GM18499 (cell line): ENCODE results near the gene RNF167.
A peak's percentile ranks its signal among the peaks of the same experiment; 100 is the strongest.

ENCODE experiments used
- ATAC-seq: cut with Tn5 transposase; IDR thresholded peaks from one replicate; pipeline ENCODE4 v1.9.1; 2021; ENCODE audit warnings: moderate number of reproducible peaks; ENCODE audit not compliant: insufficient read depth, unreplicated experiment

The RNF167 gene

DNA sequence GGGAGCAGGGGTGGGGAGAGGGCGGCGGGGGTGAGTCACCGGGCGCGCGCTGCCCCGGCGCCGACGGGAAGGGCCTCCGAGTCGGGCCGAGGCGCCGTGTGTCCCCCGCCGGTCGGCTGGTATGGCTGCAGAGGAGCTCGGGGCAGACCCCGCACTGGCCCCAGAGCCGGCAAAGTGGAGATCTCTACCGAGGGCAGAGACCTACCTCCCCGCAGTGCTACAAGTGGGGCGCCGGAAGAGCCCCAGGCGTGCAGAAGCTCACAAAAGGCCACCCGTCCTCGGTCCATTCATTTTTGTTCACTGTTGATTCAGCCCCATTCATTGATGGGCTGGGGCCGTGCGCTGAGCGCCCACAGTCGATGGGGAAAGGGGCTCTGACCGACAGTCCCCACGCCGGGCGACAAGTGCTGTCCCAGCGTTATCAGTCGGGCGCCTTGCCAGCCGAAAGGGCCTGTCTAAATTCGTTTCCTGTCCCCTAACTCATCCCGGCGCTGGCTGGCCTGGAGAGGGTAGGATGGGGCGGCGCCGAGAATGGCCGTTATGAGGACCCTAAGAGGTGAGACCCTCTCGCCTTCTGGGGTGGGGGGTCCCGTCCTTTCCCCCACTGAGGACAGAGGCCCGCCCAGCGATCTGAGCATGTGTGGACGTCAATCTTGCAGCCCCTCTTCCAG is 10.1 kb downstream of the RNF167 start:
- no peak for ATAC-seq

DNA sequence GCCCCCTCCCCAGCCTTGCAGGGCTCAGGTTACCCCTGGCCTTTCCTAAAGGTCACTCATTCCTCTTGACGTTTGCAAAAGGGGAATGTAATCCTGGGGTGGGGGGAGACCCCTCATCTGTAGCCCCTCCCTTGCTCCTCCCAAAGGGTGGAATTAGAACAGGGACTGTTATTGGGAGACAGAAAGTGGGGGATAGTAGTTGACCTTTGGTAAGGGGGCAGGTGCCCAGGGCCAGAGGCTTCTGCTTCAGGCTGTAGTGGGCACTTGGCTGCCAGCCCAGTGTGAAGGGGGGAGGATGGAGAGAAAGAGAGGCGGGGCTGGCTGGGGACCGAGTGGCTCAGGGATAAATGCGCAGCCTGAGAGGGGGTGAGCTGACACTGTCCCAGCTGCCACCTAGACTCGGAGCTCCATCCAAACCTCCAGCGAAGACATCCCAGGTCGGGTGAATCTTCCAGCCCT is 10.7 kb downstream of the RNF167 start, which contains the start of gene ENO3:
Gene ENO3 (plus strand): TSS at position 374 of the 459 bp plus-strand sequence. CDS start 711 bp downstream, outside the sequence.
- no peak for ATAC-seq

DNA sequence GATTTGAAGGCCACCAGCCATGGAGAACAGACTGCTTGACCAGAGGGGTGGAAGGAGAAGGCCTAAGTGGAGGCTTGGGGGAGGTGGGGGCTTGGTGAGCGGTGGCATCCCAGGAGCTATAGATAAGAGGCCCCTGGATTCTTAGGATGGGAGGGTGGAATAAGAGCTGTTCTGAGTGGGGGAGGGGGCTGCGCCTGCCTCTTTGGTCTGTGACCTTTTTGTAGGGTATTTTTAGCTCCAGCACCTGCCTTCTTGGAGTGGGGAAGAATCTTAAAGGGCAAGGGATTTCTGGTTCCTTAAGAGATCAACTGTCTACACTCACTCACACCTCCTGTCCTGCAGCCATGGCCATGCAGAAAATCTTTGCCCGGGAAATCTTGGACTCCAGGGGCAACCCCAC is 11.4 kb downstream of the RNF167 start:
- no peak for ATAC-seq

DNA sequence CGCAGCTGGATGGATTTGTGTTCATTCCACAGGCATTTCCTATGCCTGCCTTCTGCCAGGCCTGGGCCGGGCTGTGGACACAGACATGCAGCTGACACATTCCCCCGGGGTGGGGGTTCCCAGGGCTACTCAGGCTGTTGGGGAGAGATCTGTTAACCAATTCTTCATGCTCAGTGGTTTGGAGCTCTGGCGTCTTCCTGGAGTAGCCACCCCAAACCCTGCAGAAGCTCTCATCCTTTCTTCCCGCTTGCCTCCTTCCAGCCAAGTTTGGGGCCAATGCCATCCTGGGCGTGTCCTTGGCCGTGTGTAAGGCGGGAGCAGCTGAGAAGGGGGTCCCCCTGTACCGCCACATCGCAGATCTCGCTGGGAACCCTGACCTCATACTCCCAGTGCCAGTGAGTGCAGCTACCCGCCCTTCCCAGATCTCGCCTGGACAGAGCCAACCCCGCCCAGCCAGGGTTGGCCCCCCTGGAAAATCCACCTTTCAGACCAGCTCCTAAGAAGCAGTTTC is 13.4 kb downstream of the RNF167 start:
- ATAC-seq: no peak

DNA sequence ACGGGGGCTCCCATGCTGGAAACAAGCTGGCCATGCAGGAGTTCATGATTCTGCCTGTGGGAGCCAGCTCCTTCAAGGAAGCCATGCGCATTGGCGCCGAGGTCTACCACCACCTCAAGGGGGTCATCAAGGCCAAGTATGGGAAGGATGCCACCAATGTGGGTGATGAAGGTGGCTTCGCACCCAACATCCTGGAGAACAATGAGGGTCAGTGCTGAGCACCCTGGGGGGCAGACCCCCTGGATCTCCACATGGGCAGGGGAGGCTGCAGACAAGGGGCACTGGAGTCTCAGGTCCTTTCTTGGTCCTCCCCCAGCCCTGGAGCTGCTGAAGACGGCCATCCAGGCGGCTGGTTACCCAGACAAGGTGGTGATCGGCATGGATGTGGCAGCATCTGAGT is 15.0 kb downstream of the RNF167 start:
- ATAC-seq: no peak

DNA sequence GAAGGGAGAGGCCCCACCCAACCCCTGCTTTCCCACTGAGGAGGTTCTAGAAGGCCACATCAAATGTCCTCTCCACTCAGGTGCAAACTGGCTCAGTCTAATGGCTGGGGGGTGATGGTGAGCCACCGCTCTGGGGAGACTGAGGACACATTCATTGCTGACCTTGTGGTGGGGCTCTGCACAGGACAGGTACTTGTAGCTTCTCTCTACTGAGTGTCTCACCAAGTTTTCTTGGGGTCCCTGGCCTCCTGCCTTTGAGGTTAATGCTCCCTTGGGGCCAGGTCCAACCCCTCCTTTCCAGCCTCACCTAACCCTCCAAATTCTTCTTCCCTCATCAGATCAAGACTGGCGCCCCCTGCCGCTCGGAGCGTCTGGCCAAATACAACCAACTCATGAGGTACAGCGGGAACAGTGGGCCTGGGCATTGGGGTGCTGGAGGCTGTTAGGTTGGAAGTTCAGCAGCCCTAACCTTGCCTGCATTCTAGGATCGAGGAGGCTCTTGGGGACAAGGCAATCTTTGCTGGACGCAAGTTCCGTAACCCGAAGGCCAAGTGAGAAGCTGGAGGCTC is 16.5 kb downstream of the RNF167 start:
- no peak for ATAC-seq

DNA sequence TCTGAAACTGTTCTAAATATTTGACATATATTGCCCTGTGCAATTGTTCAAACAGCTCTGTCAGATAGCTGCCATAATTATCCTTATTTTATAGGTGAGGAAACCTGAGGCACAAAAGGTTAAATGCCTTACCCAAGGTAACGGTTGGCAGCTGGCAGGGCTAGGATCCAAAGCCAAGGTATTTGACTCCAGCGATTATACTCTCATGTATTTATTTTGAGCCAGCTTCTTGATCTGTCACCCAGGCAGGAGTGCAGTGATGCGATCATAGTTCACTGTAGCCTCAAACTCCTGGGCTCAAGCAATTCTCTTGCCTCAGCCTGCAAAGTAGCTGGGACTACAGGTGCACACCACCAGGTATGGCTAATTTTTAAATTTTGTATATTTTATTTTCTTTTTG is 18.0 kb downstream of the RNF167 start:
- ATAC-seq: no peak

DNA sequence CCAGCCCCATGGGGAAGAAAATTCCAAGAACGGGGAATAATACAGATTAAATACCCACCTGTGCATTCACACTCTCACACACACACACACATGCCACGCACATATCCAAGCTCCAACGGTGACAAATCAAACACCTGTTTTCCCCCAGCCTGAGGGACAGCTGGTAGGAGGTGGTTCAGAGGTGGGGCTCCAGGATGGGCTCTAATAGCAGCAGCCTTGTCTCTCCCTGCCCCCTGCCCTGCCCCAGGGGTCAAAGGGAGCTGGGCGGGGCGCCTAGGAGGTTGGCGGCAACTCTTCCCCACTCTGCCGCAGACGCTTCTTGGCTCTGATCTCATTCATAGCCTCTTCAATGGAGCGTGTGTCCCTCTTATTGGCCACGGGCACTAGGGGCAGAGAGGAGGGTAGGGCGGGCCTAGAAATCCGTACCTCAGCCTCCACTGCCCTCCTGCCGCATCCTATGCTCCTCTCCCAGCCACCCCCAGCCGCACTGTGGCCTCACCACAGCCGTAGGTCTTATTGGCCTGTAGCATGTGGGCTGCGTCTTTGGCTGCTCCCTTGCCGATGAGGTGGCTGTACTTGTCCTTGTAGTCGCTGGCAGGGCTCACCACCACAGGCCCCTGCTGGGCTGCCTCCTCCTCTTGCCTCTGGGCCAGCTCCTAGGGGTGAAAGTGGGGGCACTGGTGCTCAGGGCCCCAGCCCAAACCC is 19.3 kb downstream of the RNF167 start:
- ATAC-seq: no peak

DNA sequence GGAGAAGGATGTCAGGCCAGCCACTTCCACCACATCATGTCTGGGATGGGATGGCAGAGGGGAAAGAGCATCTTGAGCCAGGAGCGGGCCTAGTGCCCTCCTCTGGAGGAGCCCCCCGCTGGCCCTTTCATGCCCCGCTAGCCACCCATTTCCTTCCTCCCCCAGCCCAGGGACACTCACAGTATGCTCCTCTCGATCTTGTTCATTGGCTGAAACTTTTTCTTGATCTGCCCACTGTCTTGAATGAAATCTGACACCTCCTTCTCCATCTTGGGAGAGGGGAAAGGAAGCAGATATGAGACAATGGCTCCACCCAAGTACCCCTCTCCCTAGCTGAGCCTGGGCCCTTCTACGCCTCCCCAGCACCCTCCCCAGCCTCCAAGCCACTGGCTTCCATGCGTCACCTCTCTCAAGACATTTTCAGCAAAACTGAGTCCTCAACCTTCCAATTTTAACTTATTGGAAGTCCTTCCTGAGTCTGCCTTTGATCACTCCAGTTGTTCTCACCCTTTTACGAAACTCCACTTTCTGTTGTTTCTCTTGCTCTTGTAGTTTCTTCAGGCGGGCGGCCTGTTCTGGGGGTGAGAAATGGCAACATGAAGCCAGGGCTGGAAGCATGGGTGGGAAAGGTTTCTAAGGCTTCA is 20.3 kb downstream of the RNF167 start:
- no peak for ATAC-seq

DNA sequence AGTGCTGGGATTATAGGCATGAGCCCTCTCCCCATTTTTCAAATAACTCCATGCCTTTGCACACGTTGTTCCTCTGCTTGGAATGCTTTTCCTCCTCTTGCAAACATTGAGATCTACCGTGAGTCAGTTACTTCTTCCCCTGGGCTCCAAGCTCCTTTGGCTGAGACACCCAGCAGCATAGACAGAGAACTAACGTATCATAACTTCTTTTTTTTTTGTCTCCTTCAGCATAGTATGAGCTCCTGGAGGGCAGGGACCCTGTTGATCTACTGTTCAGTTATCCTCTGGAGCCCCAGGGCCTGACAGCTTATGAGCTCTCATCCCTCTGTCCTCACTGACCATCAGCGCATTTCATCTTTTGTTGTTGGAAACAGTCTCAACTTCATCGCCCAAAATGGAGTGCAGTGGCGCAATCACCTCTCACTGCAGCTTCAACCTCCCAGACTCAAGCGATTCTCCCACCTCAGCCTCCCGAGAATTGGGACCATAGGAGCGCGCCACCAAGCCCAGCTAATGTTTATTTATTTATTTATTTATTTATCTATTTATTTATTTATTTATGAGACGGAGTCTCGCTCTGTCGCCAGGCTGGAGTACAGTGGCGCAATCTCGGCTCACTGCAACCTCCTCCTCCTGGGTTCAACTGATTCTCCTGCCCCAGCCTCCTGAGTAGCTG is 25.4 kb downstream of the RNF167 start:
- ATAC-seq: no peak

DNA sequence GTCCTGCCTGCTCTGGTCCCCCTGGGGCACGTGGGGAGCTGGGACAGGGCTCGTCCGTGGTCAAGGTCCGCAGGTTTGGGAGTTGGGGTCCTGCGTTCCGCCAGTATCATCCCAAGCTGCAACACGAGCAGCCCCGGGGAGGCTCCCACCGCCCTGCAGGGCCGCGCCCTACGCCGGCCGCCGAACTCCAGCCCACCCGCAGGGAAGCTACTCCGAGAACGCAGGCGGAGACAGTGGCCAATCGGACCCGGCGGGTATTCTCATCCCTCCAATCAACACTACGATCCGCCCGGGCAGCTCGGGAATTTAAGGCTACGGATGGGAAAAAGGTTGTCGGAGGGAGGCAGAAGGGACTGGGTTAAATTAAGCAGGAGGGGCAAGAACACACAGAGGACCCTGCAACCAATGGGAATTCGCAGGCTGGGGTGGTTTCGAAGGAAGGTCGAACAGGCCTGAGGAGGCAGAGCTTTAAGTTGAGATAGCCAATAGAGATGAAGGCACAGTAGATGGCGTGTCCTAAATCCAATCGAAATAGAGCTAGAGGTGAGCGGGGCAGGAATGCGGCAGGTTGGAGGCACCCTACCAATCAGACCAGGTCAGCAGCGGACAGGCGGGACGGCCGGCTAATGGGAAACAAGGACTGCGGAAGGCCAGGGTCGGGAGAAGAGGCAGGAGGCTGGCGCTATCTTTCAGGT is 26.9 kb downstream of the RNF167 start:
- ATAC-seq: peak; percentile 59

DNA sequence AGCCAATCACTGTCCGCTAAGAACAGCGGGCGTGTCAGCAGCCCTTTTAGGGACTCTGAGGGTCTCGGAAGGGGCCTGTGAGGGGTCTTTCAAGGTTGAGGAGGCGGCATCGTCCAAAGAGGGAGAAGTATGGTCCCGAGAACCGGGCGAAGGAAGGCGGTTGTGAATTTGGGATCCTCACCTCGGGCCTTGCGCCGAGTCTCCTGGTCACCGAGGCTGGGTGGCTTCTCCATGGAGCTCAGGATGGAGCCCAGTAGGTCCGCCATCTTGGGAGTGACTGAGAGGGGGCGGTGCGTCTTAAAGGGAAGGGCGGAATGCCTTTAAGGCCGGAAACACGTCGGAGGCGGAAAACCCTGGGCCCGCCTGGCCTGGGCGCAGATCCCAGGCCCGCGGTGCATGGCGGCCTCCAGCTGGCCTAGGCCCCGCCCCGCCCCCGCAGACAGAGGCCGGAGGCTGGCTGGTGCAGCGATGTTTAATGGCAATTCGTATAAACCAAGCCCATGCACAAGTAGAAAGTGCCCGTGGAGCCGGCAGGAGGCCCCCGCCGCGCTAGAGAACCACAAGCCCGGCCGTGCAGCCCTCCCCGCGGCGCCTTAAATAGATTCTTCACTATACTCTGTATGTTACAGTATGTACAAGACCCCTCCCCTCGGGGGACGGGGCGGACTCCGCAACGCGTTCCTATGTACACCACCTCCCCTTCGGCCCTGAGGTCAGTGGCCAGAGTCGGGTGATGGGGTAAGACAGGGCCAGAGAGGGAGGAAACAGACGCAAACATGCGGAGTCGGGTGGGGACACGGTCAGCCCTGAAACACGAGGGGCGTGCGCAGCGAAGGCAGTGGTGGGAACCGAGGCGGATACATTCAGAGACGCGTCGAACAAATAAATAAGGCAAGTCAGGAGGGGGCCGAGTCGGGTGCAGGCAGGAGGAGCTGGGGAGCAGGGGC is 27.7 kb downstream of the RNF167 start, which contains the start of gene SPAG7:
Gene SPAG7 (minus strand): TSS at position 279 of the 947 bp plus-strand sequence. CDS start 13 bp downstream, at position 266.
- peak; percentile 46 for ATAC-seq

DNA sequence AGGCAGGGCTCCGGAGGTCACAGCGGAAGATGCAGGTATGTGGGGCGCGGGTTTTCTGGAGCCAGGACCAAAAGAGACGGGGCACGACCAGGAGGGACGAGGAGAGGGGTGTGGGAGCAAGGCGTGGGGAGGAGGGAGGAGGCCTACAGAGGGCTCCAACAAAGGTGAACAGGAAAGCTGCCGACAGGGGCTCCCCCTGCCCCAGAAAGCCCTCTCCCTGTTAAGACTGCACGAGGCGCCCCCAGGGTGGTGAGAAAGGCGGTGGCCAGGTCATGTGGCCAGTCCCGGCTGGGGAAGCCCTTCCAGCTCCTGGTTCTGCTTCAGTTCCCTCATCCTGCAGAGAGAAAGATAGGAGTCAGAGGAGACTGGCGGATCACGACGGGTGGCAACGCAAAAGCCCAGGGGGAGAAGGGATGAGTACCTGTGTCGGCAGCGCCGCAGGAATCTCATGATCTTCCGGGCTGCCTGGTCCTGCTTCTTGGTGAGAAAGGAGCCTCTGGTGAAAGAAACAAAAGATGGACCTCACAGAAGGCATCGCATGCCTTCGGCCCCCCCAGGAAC is 28.5 kb downstream of the RNF167 start:
- ATAC-seq: no peak

DNA sequence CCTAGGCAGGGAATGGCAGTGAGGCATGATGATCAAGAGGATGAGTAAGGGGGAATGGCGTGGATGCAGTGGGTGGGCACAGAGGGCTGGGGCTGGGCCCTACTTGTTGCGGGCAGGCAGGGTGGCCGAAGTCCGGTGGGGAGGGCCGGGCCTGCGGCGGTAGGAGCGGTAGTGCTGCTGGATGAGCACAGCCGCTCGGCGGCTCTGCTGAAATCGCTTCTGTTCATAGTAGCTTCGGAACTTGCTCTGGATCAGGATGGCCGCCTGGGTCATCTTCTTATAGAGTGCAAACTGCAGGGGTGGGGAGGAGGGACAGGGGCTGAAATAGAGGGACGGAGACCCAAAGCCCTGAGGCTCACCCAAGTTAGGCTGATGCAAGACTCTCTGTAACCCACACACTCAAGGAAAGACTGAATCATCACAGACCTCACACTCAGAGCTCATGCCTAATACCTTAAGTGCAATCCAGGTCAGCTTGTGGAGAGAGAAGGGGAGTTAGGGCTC is 29.0 kb downstream of the RNF167 start:
- no peak for ATAC-seq

DNA sequence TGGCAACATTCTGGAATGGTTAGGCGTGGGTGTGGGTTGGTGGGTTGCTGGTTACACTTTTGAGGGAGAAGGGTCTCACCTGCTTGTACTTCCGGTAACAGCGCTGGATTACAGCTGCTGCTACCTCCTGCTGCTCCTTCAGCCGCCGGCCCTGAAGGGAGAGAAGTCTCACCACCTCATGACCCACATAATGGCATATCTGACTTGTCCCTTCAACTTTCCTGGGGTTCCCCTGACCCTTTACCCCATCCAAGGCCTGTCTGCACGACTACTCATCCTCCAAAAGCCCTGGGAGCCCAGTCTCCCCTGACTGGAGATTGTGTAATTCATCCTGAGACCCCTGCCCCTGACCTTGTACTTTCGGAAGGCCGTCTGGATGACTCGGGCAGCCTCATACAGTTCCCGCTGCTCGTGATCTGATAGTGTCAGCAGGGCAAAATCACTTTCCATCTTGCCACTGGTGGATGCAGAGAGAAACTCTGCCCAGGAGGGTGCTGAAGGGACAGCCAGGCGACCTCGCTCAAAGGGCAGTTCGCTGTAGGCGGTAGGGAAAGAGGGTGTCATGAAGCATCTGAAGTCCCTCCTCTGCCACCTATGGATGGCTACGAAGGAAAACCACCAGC is 29.6 kb downstream of the RNF167 start:
- no peak for ATAC-seq

DNA sequence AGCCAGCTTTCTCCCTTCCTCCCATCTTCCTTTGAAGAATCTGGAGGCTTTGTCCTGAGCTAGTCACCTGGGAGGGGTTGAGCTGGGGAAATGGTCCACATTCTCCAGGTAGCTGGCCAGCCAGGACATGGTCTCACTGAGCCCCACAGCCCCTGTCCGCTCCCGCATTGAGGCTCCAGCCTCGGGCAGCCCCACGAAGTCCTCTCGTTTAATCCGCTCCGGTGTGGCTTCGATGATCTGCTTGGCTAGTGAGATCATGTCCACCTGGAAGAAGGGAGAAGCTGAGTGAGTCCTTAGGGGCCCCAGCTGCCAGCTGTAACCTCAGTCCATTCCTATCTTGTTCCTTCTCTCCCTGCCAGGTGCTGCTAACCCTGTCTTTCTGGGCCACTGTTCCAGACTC is 30.2 kb downstream of the RNF167 start:
- ATAC-seq: no peak

DNA sequence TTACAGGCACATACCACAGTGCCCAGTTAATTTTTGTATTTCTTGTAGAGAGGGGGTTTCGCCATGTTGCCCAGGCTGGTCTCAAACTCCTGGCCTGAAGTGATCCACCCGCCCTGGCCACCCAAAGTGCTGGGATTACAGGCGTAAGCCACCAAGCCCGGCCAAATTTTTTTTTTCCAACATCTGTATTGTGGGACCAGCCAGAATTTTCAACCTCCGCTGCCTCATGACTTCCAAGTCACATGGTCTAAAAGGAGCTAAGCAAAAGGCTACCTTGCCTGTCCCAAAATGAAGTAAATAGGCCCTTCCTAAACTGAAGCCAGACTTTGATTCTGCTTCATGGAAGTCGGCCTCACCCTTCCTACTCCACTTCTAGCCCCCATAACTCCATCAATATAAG is 31.8 kb downstream of the RNF167 start:
- no peak for ATAC-seq

DNA sequence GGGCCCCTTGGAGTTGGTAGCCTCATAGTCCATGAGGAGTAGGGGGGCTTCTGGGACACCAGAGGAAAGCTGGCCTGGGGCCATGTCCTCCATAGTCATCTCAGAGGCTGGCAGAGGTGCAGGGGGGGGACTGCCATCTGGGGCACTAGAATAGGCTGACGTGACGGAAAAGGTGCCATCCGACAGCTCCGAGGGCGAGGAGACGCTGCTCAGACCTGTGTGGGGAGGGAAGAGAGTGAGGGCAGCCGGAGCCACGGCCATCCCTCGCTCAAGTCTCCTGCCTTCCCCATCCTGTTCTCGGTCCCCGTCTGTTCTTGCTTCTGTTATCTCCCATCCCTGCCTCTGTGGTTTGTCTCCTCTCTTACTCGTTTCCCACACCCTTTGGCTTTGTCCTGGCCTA is 32.3 kb downstream of the RNF167 start:
- no peak for ATAC-seq
